NCI-H146 (cell line): Measurements from ENCODE around the gene DDX54.
A peak's percentile ranks its signal among the peaks of the same experiment; 100 is the strongest.
"Not testable (repeated sequence)": the region's sequence is repeated elsewhere in the genome, so short reads cannot be mapped to it uniquely, and the experiment has no call there.

Source experiments
- DNase-seq: peaks from one replicate; lab custom pipeline; 2025; lab: John Stamatoyannopoulos, UW

Gene DDX54

DNA sequence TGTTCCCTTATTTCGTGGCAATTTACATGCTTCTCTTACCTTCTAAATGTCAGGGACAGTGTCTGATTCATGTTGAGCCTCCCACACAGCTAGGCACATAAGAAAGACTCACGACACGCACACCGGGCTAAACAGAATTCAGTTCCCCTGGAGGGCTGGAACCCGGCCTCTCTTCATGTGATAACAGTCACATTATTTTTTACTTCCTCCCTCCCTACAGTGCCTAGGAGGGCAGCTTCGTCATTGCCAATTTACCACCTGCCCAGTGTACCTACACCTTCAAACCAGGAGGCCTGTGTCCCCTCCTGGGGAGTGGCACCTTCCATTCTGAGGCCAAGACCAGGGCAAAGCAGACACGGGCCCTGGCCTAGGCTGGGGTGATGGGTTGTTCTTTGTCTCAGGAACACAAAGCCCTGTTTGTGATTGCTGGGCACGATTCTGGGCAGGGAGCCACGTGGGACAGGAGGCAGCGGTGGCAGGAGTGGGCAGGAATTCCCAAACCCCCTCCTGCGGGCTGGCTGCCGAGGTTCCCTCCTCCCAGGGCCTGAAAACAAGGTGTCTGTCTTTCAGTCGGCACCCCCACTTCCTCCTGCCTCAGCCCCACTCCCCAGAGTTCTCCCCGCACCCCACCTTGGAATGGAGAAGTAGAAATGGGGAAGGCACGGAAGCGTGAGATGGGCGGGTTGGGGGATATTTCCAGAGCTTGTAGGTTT is 42.9 kb downstream of the DDX54 start:
- DNase-seq = no peak

DNA sequence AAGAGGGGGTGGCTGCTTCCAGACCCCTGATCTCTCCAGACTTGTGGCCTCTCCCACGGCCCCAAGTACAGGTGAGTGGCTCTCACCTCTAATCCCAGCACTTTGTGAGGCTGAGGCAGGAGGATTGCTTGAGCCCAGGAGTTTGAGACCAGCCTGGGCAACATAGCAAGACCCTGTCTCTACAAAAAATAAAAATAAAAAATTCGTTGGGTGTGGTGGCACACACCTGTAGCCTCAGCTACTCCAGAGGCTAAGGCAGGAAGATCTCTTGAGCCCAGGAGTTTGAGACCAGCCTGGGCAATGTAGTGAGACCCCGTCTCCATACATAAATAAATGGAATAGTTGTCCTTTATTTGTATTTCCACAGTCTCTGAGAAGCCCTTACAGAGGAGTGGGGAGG is 43.6 kb downstream of the DDX54 start:
- not testable (repeated sequence) for DNase-seq

DNA sequence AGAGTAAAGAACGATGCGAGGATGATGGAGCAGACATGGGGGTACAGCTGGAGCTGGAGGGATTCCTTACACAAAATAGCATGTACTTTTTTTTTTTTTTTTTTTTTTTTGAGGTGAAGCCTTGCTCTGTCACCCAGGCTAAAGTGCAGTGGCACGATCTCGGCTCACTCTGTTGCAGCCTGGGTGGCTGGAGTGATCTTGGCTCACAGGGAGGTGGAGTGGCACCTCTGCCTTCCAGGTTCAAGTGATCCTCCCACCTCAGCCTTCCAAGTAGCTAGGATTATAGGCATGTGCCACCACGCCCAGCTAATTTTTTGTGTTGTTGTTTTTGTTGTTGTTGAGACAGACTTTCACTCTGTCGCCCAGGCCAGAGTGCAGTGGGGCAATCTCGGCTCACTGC is 44.6 kb downstream of the DDX54 start:
- no peak for DNase-seq

DNA sequence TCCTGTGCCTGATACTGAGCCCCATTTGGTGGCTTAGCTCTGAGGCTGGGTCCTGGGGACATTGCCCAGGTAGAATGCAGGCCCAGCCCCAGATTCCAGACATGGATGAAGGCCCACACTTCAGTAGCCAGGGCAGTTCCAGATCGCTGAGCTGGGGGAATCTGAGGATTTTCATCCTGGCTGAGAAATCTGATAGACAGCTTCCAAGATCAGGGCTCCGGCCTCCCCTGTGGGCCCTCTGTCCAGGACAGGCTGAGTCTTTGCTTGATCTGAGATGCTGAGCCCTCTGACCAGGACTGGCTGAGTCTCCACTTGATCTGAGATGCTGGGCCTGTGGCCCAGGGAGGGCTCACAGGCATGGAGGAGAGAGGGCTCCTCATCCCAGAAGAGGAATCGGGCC is 46.5 kb downstream of the DDX54 start:
- no peak for DNase-seq

DNA sequence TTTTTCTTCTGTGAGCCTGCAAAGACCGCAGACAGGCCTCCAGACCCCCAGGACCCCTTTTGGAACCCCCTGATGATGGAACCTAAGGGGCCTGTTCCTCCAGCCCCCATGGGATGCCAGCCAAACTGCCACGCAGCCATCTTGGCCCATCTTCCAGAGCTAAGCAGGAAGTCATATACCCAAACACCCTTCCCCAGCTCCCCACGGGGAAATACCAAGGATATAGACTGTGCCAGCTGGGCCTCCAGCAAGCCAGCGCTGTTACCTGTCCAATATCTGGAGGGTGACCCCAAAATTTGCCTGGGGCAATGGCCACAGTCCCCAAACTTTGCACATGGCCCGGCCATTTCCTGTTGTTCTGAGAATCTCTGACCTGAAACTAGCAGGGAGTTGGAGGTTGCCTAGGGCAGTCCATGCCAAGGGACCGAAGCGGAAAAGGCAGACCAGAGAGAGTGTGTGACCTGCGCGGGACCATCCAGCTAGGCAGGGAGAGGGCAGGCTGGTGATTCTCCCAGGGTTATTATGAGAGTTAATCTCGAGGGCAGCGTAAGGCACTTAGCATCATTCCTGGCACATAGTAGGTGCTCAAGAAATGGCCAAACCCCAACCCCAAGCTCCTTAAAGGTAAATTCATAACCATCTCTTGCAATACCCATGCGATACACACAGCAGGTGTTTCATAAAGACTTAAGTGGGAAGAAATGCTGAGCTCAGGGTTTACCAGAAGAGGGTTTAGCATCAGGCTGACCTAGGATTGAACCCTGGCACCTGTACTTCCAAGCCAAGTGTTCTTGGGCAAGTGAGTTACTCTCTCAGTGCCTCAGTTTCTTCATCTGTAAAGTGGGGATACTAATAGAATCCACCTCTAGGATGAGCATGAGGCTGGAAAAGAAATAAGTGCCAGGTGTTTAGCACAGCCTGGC is 47.2 kb downstream of the DDX54 start:
- no peak for DNase-seq

DNA sequence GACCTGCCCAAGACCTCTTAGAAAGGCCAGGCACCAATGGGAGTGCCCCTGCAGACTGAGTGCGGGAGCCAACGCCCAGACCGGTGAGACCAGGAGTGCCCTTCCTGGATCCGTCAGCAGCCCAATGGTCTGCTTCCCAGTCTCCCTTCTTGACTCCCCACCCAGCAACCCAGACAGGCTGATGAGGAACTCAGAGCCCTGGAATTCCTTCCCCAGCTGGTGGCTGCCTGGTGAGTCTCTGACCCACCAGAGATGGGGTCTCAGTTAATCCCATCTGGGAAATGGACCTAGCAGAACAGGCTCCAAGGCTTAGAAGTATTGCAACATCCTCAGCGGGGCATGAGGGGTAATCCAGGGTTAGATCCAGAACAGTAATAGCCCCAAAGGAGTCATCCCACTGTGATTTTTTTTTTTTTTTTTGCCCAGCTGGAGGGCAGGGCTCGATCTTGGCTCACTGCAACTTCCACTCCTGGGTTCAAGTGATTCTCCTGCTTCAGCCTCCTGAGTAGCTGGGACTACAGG is 48.2 kb downstream of the DDX54 start:
- no peak for DNase-seq

DNA sequence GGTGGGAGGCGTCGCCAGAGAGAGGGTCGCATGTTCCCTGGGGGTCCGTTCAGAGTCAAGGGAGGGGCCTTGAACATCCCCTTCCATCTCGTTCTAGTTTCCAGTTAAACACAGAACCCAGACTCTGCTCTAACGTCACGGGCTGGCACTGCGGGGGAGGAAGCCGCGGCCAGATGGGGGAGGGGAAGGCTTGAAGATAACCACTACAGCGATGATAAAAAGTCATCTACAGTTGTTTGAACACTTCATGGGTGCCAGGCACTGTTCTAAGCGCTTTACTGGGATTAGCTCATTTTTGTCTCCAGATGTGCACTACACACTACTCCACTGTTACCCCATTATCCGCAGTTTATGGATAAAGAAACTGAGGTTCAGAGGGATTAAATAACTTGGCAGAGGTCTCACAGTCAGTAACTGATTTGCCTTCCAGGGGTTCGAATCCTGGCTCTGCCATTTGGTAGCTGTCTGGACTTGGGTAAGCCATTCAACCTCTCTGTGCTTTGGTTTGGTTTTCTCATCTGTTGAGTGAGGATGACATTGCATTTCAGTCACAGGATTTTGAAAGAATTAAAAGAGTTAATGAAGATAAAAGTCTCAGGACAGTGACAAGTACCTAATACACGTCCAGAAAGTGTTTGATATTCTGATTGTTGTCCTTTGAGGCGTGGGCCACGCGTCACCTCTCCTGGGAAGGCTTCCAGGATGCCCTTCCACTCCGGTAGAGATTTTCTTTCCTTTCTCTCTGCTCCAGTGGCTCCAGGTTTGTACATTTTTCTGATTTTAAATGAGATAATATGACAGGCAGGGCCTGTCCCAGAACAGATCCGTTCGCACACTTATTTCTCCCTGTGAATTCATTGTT is 48.9 kb downstream of the DDX54 start:
- DNase-seq = peak; percentile 40

DNA sequence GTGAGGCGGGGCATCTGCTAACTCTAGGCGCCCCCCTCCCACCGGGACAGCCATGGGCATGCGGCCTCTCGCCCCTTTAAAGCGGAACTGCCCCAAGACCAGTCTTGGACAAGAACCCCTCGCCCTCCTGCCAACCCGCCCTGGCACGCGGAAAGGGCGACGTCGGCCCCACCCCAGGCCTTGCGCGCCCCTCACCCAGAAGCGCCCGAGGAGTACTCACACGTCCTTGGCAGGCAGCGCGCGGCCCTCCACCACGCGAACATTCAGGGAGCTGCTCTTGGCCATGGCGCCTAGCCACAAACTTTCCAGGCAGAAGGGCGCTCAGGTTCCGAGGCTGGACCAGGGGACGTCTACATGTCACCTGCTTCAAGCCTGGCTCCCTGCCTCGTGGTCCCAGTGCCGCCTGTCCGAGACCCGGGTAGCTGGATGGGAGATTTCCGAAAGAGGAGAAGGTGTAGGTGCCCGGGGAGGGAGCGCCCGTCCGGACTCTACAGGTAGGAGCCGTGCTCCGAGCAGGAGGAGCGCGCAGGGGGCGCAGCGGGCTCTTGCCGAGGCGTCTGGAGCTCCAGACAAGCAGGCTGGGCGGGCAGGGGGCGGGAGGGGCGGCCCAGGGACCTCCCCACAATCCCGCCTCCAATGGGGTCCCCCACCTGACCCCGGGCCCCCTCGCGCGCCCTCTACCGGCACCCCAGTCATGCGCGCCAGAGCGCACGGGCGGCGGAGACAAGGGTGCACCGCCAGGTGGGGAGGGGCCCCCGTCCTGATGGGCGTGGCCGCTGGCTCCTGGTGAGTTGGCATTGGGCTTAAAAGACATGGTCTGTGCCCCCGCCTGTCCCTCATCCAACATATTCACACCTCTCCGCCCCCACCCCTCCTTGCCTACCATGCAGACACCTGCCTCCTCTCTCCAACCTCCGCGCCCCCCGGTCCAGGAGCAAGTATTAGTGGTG is 49.8 kb downstream of the DDX54 start, which contains the start of gene RASAL1:
RASAL1 (minus strand) TSS at position 584 of the 950 bp plus-strand sequence; CDS start at position 285, 299 bp downstream.
- DNase-seq = peak; percentile 90

DNA sequence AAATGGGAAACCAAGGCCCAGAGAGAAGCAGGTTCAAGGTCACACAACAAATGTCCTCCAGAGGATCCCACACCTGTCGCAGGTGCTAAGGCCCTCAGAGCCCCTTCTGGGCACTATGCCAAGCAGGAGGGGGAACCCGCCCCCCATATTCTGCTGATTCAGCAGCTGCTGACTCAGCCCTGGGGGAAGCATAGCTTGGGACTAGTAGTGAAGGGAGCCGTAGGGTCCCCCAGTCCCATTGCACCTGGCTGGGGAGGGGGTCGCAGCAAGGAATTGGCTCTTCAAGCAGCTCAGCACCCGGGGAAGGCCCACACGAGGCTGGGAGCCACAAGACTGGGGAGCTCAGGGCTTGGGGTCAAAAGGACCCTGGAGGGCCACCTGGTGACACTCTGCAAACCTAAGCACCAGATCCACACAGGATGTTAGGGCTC is 50.7 kb downstream of the DDX54 start:
- DNase-seq = peak; percentile 33

DNA sequence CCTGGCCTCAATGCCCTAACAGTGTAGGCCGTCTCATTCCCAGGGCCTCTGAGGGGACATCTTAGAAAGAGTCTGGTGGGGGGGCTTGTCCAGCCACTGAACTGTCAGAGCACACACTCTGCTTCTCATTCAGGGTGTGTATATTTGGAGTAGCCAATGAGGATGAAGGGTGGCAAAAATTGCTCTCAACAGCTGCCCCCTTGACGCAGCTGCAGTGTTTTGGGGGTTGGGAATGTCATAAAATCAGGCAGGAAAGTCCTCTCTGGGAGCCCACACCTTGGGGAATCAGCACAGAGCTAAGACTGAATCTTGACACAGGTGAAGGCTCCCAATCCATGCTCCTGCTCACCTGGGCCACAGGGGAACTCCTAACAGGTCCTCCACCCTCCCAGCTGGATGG is 51.2 kb downstream of the DDX54 start:
- DNase-seq = no peak

DNA sequence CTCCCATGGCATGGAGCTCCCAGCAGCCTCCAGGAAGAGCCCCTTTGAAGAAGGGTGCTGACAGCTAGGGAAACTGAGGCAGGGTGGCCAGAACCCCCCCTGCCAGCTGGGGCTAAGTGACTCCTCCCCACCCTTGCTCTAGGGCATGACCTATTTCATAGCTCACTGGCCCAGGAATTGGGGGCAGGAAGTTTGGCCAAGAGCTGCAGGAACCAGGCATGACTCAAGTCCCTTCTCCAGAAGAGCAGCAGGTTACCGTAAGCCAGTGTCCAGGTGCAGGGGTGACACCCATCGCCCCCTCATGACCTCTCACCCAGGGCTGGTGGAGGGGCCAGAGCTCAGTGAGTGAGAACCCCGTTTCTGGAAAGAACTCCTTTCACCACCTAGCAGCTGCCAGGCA is 51.6 kb downstream of the DDX54 start:
- DNase-seq = no peak

DNA sequence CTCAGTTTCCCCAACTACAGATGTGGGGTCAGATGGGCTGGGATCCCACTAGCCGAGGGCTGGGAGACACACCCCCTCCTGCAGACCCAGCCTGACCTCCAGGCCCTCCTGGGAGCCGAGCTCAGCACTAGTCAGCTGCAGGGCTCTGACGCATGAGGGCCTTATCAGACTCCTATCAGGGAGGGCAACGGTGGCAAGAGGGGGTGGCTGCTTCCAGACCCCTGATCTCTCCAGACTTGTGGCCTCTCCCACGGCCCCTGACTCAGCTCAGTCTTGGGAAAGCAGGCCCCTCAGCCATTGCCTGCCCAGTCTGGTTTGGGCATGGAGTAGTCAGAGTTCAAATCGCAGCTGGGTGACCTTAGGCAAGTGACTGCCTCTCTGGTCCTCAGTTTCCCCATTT is 52.2 kb downstream of the DDX54 start:
- DNase-seq = no peak

DNA sequence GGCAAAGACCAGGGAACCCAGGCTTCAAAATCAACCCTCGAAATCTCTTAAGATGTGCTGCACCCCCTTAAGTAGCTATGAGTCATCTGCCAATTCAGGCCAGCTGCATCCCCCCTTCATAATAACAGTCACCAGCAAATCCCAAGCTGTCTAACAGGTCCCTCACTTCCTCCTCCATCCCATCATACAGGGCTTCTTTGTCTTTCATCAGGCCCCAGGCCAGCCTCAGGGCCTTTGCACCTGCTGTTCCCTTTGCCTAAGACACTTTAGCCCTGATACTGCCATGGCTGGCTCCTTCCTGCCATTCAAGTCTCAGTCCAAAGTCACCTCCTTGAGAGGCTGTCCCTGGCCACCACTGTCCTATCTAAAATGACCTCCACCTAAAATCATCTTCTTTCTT is 53.7 kb downstream of the DDX54 start:
- DNase-seq = no peak

DNA sequence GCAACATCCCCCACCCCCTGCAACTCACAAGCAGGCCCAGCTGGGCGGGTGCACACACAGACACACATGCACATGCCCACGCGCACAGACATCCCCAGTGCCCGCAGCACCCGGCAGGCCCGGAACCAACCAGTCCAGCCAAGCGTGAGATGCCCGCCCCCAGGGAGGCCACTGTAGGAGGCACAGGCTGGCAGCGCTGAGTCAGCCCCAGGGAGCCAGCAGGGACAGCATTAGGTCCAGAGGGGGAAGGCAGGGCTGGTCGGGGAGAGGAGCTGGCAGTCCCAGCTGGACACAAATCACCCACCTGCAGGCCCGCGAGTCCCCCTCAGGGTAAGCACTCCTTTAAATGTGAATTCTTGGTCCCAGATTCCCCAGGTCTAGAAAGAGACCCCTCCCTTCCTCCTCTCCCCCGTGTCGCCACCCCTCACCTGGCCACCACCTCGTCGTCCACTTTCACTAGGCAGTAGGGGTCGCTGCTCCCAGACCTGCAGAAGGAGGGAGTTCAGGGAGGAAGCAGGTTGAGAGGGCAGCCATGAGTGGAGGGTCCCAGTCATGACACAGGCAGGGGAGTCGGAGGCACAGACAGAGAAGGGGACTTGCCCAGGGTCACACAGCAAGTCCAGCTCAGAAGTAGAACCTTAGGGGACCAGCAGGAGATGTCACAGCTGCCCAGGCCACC is 54.7 kb downstream of the DDX54 start:
- no peak for DNase-seq

DNA sequence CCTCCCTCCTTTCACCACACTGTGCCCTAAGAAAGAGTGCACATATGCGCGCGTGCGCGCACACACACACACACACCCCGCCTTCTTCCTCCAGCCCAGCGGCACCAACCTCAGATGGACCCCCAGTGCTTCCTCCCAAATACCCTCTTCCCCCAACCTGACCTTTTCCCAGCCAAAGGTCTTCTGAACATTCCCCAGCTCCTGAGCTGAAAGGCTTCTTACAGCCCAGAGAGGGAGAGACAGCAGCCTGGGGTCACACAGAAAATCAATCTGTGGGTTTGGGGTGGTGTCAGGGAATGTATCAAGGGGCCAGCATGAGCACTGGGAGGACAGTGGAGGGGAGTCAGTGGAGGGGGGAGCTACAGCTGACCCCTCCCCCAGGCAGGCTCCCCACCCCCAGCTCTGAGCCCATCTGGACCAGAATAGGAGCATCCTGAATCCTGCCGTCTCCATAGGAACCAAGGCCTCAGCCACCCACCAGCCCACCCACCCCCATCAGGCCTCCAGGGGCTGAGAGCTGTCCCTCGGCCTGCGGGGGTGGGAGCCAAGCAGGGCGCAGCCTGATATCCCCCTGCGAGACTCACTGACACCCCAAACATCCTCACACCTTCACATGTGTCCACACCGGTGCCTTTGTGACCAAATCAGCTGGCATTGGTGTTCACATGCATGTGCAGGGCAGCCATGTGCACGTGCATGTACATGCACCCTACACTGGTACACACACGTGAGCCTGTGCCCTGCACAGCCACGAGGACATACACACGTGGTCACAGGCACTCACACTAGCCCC is 55.4 kb downstream of the DDX54 start:
- no peak for DNase-seq

DNA sequence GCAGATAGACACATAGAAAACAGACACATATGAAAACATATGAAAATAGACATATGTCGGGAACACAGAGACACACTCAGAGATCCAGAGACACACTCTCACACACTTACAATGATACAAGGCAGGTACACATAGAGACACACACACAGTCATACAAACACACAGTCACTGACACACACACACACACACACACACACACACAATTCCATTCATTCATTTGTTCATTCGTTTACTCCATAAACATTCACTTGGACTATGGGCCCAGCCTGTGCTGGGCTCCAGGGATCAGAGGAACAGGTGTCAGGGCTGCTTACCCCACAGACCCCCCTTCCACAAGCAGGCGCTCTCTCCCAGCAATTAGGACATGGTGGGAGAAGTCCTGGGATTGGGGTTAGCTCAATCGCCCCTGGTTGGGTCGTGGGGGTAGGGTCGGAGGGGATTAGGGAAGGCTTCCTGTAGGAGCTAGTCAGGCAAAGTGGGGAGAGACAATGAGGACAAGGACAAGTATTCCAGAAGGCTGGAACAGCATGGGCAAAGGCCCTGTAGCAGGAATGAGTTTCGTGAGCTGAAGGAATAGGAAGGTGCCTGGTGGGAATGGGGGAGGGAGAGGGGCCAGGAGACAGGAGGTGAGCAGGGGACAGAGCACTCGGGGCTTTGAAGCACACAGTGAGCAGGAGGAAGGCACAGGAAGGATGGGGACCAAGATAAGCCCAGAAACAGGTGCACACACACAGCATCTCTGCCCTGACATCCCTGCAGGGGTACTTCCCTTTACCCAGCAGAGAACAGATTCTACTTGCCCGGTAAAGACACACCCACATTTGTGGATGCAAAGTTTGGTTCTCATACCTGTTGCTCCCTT is 56.2 kb downstream of the DDX54 start:
- DNase-seq = no peak

DNA sequence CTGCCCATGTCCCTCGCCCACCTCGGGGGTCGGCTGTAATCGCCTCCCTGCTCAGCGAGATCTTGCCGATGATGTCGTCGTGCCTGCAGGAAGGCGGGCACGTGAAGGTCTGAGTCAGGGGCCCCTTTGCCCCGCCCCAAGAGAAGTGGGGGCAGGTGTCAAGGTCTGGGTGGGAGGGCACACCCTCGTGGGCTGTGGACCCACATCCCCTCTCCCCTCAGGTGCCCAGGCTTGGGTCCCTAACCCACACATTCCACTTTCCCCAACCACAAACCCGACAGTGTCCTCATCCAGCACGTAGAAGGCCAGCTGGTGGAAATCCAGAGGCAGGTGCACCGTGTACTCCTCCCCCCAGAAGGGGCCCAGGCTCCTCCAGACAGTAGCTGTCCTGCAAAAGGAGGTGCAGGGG is 57.5 kb downstream of the DDX54 start:
- DNase-seq = no peak

DNA sequence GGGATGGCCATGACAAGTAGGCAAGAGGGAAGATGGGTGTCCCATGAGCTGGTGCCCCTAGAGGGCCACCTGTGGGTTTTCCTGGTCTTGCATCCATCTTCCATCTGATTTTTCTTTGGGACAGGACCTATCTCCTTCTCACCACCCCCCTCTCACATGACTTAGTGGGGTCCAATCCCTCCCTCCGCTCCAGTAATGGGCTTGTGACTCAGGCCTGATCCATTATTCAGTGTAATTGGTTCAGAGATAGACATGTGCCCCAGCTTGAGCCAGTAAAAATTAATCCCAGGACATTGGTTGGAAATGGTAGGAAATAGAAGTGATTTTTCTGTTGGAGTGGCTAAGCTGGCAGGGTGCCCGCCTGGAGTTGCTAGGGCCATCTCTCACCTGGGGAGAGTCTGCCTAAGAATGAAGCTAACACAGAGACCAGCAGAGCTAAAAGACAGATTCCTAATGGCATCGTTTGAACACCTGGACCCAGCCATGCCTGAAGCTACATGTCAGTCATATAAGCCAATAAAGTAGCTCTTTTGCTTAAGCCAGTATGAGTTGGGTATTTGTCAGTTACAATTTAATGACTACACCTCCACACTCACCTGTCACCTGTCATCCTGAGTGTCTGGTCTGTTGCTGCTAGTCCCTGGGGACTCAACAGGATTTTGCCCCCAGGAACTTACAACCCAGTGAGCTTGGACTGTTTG is 64.5 kb downstream of the DDX54 start:
- DNase-seq = peak; percentile 72
